ENCODE data around the gene FGD5.
A peak's percentile ranks its signal among the peaks of the same experiment; 100 is the strongest.

FGD5 gene

GRCh38 chr3:14803981-14804834 lies 14.6 kb upstream of the FGD5 start:
- no peak overlapping the region for H2BK120ac ChIP-seq (ENCODE audit: low read depth, low read length)
- no peak overlapping the region for H3K27ac ChIP-seq (replicated peaks; ENCODE audit: low read length)
- H3K4me3 ChIP-seq (ENCODE audit: low read length in 2 of 2), result no peak overlapping the region
- no peak overlapping the region for H3K14ac ChIP-seq (ENCODE audit: low read length)
- H3K79me1 ChIP-seq (ENCODE audit: low read depth, low read length), result no peaks in the 10 kb centered on the region
- no peak overlapping the region for H3K4ac ChIP-seq (ENCODE audit: low read length)
- no peak overlapping the region for H2BK5ac ChIP-seq (ENCODE audit: low read length)
- peaks cover 0 to 66% (median 8%) of the 10 kb centered on the region in 3 experiments for H3K27me3 ChIP-seq (ENCODE audit: control insufficient read depth in 3 of 3, insufficient read depth in 3 of 3, low read depth in 1 of 3, low read length in 3 of 3)
- no peak overlapping the region for H2AK5ac ChIP-seq (ENCODE audit: low read depth, low read length)
- no CpG with 5 or more reads among the region's 12 CpGs for WGBS, 2 donors (ENCODE audit: extremely low coverage in 2 of 2, insufficient read length in 2 of 2, insufficient replicate concordance in 1 of 2)
- DNase-seq (ENCODE audit: low spot score), result no peak
- no peaks in the 10 kb centered on the region for H3K9me3 ChIP-seq (replicated peaks in 1 of 2; ENCODE audit: control insufficient read depth in 2 of 2, insufficient read depth in 1 of 2, low read depth in 1 of 2, low read length in 2 of 2)
- H3K4me1 ChIP-seq (ENCODE audit: control insufficient read depth in 2 of 2, insufficient read depth in 1 of 2, low read depth in 1 of 2, low read length in 2 of 2), result no peaks in the 10 kb centered on the region
- peak overlapping the region; percentile 88 for H2AFZ ChIP-seq (ENCODE audit: low read length)
- no peak overlapping the region for H2BK12ac ChIP-seq (ENCODE audit: low read length)
- H3K4me2 ChIP-seq (ENCODE audit: insufficient read depth, low read length, poor library complexity, severe bottlenecking), result no peak overlapping the region
- peak overlapping the region; percentile 41 for H3K18ac ChIP-seq (ENCODE audit: low read length)
- no peak overlapping the region for H2BK15ac ChIP-seq (ENCODE audit: low read length)
- H4K8ac ChIP-seq (ENCODE audit: low read depth, low read length), result peak overlapping the region; percentile 27
- no peak overlapping the region for H4K91ac ChIP-seq (ENCODE audit: low read depth, low read length, poor library complexity)
- no peak overlapping the region for H3K9ac ChIP-seq (ENCODE audit: low read depth, low read length, poor library complexity)
- no peaks in the 10 kb centered on the region for H3K36me3 ChIP-seq (replicated peaks in 1 of 2; ENCODE audit: control insufficient read depth in 2 of 2, insufficient read depth in 2 of 2, low read length in 2 of 2)
- H3K23ac ChIP-seq (ENCODE audit: low read depth, low read length, poor library complexity), result no peak overlapping the region

DNA sequence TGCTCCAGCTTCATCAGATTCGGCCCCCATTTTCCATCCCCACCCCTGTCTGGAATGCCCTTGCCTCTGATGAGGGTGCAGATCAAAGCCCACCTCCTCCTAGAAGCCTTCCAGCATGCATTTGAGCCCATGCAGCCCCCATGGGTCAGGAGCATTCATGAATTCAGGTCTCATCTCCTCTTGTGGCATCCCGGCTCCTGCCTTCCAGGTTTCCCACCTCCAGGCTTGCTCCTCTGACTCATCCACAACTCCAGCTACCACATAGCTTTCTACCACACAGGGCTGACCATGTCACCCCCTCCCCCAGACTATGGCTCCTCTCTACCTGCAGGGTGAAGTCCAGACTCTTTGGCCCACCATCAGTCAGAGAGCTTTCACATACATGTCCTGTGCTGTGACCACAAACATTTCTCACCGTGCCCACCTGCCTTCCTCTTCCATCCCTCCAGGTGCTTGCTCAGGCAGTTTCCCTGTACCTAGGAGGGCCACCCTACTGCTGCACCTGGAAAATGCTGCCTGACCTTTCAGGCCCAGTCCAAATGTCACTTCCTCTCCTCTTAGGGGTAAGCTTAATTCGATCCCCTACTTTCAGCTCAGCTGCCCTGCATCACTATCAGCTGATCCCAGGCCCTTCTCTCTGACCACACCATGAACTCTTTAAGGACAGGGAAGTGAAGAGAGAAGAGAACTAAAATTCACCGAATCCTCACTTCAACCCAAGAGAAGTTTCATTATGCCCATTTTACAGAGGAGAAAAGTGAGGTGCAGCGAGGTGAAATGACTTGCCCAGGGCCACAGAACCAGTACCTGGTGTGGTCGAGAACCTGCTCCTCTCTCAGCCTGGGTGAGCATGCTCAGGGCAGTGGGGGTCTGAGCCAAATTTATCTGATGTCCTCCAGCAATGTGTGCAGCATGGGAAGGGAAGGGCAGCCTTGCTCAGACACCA lies 13.7 kb upstream of the FGD5 start:
- H2BK120ac ChIP-seq (ENCODE audit: low read depth, low read length), result no peak overlapping the region
- no peak overlapping the region for H3K23ac ChIP-seq (ENCODE audit: low read depth, low read length, poor library complexity)
- no peak overlapping the region for H2BK5ac ChIP-seq (ENCODE audit: low read length)
- no peak overlapping the region for H2BK15ac ChIP-seq (ENCODE audit: low read length)
- H3K27ac ChIP-seq (replicated peaks; ENCODE audit: low read length), result no peak overlapping the region
- H2AFZ ChIP-seq (ENCODE audit: low read length), result peak overlapping the region; percentile 88
- H4K91ac ChIP-seq (ENCODE audit: low read depth, low read length, poor library complexity), result no peak overlapping the region
- no peak overlapping the region for H3K4me3 ChIP-seq (ENCODE audit: low read length in 2 of 2)
- no peak overlapping the region for H3K14ac ChIP-seq (ENCODE audit: low read length)
- WGBS, 2 donors (ENCODE audit: extremely low coverage in 2 of 2, insufficient read length in 2 of 2, insufficient replicate concordance in 1 of 2), result no CpG with 5 or more reads among the region's 7 CpGs
- H3K4me1 ChIP-seq (ENCODE audit: control insufficient read depth in 2 of 2, insufficient read depth in 1 of 2, low read depth in 1 of 2, low read length in 2 of 2), result peaks cover 0 to 2% of the 10 kb centered on the region in 2 donors
- no peak overlapping the region for H4K8ac ChIP-seq (ENCODE audit: low read depth, low read length)
- no peak overlapping the region for H3K4me2 ChIP-seq (ENCODE audit: insufficient read depth, low read length, poor library complexity, severe bottlenecking)
- H3K9ac ChIP-seq (ENCODE audit: low read depth, low read length, poor library complexity), result no peak overlapping the region
- no peak for DNase-seq (ENCODE audit: low spot score)
- H2BK12ac ChIP-seq (ENCODE audit: low read length), result no peak overlapping the region
- no peaks in the 10 kb centered on the region for H3K79me1 ChIP-seq (ENCODE audit: low read depth, low read length)
- no peak overlapping the region for H3K4ac ChIP-seq (ENCODE audit: low read length)
- no peaks in the 10 kb centered on the region for H3K9me3 ChIP-seq (replicated peaks in 1 of 2; ENCODE audit: control insufficient read depth in 2 of 2, insufficient read depth in 1 of 2, low read depth in 1 of 2, low read length in 2 of 2)
- no peak overlapping the region for H3K18ac ChIP-seq (ENCODE audit: low read length)
- H2AK5ac ChIP-seq (ENCODE audit: low read depth, low read length), result no peak overlapping the region
- peaks cover 4 to 75% (median 17%) of the 10 kb centered on the region in 3 experiments for H3K27me3 ChIP-seq (ENCODE audit: control insufficient read depth in 3 of 3, insufficient read depth in 3 of 3, low read depth in 1 of 3, low read length in 3 of 3)
- no peaks in the 10 kb centered on the region for H3K36me3 ChIP-seq (replicated peaks in 1 of 2; ENCODE audit: control insufficient read depth in 2 of 2, insufficient read depth in 2 of 2, low read length in 2 of 2)

DNA sequence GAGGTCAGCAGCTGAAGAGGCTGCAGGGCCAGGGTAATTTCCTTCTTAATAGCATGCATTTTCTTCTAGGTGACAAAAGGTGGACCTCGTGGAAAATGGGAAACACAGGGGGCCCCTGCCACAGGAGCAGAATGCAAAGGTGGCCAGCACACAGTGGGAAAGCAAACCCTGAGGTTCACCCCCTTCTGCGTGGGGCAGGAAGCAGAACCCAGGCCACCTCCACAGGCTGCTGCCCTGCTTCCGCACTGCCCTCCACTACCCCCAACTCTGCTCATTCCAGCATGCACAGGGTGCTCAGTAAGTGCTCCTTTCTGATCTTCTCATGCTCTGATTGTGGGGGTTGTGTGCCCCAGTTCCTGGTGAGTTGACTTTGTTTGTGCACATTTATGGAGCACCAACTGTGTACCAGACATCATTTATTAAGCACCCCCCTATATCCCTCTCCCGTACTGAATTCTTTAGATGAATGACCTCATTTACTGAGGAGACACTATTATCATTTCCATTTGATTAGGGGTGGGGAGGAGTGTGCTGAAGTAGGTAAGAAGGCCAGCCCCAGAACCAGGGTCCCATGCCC lies 12.7 kb upstream of the FGD5 start:
- H3K4me1 ChIP-seq (ENCODE audit: control insufficient read depth in 2 of 2, insufficient read depth in 1 of 2, low read depth in 1 of 2, low read length in 2 of 2), result peaks cover 0 to 3% of the 10 kb centered on the region in 2 donors
- no peak overlapping the region for H3K4me2 ChIP-seq (ENCODE audit: insufficient read depth, low read length, poor library complexity, severe bottlenecking)

More for the DNA sequence above, 12.7 kb upstream of the FGD5 start:
- no peak overlapping the region for H3K27ac ChIP-seq (replicated peaks; ENCODE audit: low read length)
- no peak overlapping the region for H3K23ac ChIP-seq (ENCODE audit: low read depth, low read length, poor library complexity)
- no peak overlapping the region for H2BK15ac ChIP-seq (ENCODE audit: low read length)
- H4K91ac ChIP-seq (ENCODE audit: low read depth, low read length, poor library complexity), result no peak overlapping the region
- no peak overlapping the region for H2BK120ac ChIP-seq (ENCODE audit: low read depth, low read length)
- peaks cover 10 to 81% (median 25%) of the 10 kb centered on the region in 3 experiments for H3K27me3 ChIP-seq (ENCODE audit: control insufficient read depth in 3 of 3, insufficient read depth in 3 of 3, low read depth in 1 of 3, low read length in 3 of 3)
- H3K36me3 ChIP-seq (replicated peaks in 1 of 2; ENCODE audit: control insufficient read depth in 2 of 2, insufficient read depth in 2 of 2, low read length in 2 of 2), result no peaks in the 10 kb centered on the region
- no peak overlapping the region for H2AK5ac ChIP-seq (ENCODE audit: low read depth, low read length)
- no peak overlapping the region for H2AFZ ChIP-seq (ENCODE audit: low read length)
- no peak overlapping the region for H3K18ac ChIP-seq (ENCODE audit: low read length)
- H3K9me3 ChIP-seq (replicated peaks in 1 of 2; ENCODE audit: control insufficient read depth in 2 of 2, insufficient read depth in 1 of 2, low read depth in 1 of 2, low read length in 2 of 2), result no peaks in the 10 kb centered on the region
- H3K4me3 ChIP-seq (ENCODE audit: low read length in 2 of 2), result no peak overlapping the region
- H2BK12ac ChIP-seq (ENCODE audit: low read length), result no peak overlapping the region
- no peak overlapping the region for H3K4ac ChIP-seq (ENCODE audit: low read length)
- no peak overlapping the region for H2BK5ac ChIP-seq (ENCODE audit: low read length)
- DNase-seq (ENCODE audit: low spot score), result no peak
- no peak overlapping the region for H4K8ac ChIP-seq (ENCODE audit: low read depth, low read length)
- no peak overlapping the region for H3K9ac ChIP-seq (ENCODE audit: low read depth, low read length, poor library complexity)
- H3K79me1 ChIP-seq (ENCODE audit: low read depth, low read length), result no peaks in the 10 kb centered on the region
- no peak overlapping the region for H3K14ac ChIP-seq (ENCODE audit: low read length)
- WGBS, 2 donors (ENCODE audit: extremely low coverage in 2 of 2, insufficient read length in 2 of 2, insufficient replicate concordance in 1 of 2), result no CpG with 5 or more reads among the region's 4 CpGs

Measured in neuronal stem cell (in vitro differentiated cells).